Measurements from ENCODE around the gene SOHLH1.

Gene SOHLH1

DNA sequence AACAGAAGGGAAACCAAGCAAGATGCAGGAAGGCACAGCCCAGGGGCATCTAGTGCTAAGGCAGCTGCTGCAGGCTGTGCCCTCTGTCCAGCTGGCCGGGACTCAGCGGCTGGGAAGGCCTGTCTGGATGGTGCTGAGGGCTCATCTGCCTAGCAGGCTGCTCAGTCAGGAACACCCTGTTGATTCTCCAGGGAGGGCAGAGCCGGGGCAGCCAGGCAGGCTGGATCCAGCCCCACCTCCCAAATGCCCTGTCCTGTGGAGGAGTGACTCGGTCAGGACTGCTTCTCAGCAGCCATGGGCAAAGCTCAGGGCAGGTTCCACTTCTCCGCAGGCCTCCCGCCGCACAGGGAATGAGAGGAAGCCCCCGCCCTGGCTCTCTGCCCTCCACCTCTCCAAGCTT, 44.0 kb downstream of the SOHLH1 start:
- no peak for DNase-seq

DNA sequence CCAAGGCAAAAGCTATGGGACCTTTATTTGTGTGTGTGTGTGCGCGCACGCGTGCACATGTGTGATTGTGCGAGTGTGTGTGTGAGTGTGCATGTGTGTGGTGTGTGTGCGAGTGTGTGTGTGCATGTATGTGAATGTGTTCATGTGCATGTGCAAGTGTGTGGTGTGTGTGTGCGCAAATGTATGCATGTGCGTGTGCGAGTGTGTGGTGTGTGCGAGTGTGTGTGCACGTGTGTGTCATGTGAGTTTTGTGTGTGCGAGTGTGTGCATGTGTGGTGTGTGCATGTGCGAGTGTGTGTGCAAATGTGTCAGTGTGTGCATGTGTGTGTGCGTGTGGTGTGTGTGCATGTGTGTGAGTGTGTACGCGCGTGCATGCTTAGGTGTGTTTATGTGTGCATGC, 48.9 kb downstream of the SOHLH1 start:
- DNase-seq, result no peak

DNA sequence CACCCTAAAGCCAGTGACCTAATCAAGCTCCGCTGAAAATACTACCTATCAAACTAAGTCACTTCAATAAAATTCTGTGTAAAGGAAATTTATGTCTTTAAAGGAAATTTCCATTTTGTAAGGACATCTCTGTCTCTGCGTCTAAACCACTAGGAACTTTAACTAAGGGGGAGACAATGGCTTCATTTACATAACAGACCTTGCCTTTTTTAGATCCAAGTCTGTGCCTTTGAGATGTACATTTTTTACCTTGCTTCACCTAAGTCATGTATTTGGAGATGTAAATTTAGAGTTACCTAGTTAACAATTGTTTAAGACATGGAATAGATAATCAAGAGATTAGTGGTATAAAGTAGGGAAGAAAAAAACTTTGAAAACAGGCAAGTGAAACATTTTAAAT, 49.8 kb downstream of the SOHLH1 start:
- no peak for DNase-seq

DNA sequence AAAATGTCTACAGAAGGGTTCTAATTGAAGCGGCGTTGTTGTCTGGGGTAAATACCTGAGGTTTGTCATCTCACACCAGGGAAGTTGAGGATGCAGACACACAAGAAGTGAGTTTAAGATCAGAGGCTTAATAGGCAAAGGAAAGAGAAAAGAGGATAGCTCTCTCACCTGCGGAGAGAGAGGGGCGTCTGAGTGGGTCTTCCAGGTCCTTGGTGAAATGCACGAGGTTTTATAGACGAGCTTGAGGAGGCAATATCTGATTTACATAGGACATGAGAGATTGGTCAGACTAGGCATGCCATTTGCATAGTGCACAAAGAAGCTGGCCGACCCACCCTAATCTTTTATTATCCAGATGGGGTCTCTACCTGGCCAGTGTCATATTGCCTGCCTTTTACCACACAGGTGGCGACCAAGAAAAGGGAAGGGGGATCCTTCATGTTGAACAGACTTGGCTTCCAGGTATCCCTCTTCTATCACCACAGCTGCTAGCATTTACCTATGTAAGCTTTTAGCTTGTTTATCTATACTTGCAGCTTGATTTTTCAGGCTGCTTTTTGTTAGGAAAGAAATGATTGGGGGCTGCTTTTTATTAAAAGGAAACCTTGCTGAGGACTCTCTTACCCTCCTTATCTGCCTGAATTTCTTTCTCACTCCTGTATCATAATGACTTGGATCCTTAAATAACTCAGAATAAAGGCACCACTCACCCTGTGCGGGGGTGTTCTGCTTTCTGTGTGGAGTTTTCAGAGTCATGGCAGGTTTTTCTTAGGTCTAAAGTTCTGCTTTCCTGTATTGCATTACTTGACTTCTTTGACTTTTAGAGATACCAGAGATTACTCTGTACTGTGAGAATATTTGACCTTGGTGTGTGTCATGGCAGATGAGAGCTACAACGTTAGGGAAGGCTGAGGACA, 50.5 kb downstream of the SOHLH1 start:
- no peak for DNase-seq

DNA sequence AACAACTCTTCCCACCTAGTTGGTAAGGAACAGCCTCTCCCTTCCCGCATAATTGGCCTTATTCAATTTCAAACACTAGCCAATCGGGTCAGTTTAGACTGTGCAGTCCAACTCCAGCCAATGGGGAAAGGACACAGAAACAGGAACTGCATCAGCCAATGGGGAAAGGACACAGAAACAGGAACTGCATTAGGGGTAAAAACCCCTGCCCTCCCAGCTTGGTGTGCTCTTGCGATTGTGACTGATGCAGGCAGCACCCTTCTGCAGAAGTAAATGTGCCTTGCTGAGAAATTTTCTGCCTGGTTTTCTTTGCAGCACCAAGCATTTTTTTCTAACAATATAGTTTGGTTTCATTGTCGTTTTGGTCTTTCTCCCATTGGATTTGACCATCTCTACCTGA, 51.4 kb downstream of the SOHLH1 start:
- no peak for DNase-seq

DNA sequence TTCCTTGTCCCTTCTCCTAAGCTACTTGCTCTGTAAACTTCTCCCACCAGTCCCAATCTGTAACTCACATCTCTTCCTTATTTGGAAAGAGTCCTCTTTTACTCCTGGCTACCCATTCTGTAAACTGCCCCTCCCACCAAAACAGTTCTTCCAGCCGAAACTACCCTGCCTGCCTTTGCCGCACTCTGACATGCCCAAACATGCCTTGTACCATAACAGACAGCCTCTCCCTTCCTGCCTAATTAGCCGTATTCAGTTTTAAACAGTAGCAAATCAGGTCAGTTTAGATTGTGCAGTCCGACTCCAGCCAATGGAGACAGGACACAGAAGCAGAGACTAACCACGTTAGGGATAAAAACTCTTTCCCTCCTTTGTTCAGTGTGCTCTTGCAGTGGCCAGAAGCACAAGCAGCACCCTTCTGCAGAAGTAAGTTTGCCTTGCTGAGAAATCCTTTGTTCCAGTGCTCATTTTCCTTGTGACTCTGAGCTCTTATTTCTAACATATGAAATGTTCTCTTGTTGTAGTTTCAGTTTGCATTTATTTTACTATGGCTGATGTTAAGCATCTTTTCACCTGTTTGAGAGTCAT, 54.6 kb downstream of the SOHLH1 start:
- no peak for DNase-seq

Data from SHP77 treated with DMSO at 0.1 percent for 48 hours (cell line).